ENCODE data around the gene UMAD1.
"Not testable (repeated sequence)": the region's sequence is repeated elsewhere in the genome, so short reads cannot be mapped to it uniquely, and the experiment has no call there.

Gene UMAD1

DNA sequence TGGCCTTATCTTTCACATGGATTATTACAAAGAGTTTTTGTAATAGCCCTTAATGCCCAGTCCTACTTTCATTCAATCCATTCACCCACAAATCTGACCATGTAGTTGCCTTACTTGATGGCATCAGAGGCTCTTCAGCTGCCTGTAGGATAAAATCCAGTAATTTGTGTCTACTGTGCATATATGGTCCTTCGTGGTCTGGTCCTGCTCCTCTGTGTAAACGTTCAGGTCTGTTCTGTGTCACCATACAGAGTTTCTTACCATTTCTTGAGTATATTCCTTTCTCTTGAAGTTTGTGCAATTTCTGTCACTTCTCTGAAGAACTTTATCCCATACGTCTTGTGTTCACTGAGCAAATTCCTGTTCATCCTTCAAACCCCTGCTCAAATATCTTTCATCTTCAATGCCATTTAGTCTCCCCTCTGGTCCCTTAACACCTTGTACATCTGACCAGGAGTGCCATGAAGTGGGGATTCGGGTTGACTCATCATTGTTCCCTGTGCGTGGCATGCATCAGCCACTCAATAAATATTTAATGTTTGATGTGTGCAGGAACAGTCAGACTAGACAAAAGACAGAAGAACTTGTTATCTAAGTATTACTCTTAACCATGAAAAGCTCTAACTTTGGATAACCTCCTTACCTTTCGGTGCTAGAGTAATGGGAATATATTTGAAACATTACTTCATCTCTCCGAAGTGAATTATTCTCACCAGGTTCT is 176.4 kb downstream of the UMAD1 start:
- no peaks in the 10 kb centered on the region for H3K9me3 ChIP-seq (ENCODE audit: insufficient read depth, low read length, severe bottlenecking)
- no peak overlapping the region for H3K4me3 ChIP-seq (ENCODE audit: low read depth in 1 of 2, low read length in 2 of 2)
- H4K20me1 ChIP-seq (ENCODE audit: insufficient read depth, low read length) = no peaks in the 10 kb centered on the region
- DNase-seq (no peak), ATAC-seq (ENCODE audit: insufficient read depth, low read depth) (no peak)
- H3K27ac ChIP-seq (ENCODE audit: low read length) = no peak overlapping the region
- no peaks in the 10 kb centered on the region for H3K79me2 ChIP-seq (ENCODE audit: insufficient read depth, low read length)
- no peak overlapping the region for H2AFZ ChIP-seq (ENCODE audit: low read depth, low read length)
- no peak overlapping the region for H3K9ac ChIP-seq (ENCODE audit: low read depth, low read length)
- no peaks in the 10 kb centered on the region for H3K4me1 ChIP-seq (ENCODE audit: insufficient read depth, low read length)
- H3K27me3 ChIP-seq (ENCODE audit: insufficient read depth, low read length, poor library complexity) = no peaks in the 10 kb centered on the region
- no peak overlapping the region for H3K4me2 ChIP-seq (ENCODE audit: insufficient read depth, low read length)
- TF ChIP-seq, protein P1, sequence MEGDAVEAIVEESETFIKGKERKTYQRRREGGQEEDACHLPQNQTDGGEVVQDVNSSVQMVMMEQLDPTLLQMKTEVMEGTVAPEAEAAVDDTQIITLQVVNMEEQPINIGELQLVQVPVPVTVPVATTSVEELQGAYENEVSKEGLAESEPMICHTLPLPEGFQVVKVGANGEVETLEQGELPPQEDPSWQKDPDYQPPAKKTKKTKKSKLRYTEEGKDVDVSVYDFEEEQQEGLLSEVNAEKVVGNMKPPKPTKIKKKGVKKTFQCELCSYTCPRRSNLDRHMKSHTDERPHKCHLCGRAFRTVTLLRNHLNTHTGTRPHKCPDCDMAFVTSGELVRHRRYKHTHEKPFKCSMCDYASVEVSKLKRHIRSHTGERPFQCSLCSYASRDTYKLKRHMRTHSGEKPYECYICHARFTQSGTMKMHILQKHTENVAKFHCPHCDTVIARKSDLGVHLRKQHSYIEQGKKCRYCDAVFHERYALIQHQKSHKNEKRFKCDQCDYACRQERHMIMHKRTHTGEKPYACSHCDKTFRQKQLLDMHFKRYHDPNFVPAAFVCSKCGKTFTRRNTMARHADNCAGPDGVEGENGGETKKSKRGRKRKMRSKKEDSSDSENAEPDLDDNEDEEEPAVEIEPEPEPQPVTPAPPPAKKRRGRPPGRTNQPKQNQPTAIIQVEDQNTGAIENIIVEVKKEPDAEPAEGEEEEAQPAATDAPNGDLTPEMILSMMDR (IDR thresholded peaks at IDR 0.05; ENCODE audit: borderline replicate concordance, extremely low read depth, low read length, poor library complexity, severe bottlenecking) = no peak
- TF ChIP-seq EZH2 (IDR thresholded peaks at IDR 0.05; ENCODE audit: borderline replicate concordance, low read depth, low read length, severe bottlenecking) = no peak
- H3K36me3 ChIP-seq (ENCODE audit: insufficient read depth, low read length) = no peaks in the 10 kb centered on the region

DNA sequence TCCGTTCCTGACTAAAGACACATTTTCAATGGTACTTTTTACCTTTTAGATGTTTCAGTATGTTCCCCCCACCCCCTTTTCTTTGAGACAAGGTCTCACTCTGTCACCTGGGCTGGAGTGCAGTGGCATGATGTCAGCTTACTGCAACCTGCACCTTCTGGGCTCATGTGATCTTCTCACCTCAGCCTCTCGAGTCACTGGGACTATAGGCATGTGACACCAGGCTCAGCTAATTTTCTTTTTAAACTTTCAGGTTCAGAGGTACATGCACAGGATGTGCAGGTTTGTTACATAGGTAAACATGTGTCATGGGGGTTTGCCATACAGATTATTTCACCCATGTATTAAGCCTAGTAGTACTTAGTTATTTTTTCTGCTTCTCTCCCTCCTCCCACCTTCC is 177.2 kb downstream of the UMAD1 start:
- Histone ChIP-seq H3K4me1 (ENCODE audit: insufficient read depth, low read length) (no peaks in the 10 kb centered on the region), H3K9ac (ENCODE audit: low read depth, low read length) (no peak overlapping the region), H3K36me3 (ENCODE audit: insufficient read depth, low read length) (no peaks in the 10 kb centered on the region), H3K79me2 (ENCODE audit: insufficient read depth, low read length) (no peaks in the 10 kb centered on the region), H3K4me2 (ENCODE audit: insufficient read depth, low read length) (no peak overlapping the region), H3K4me3 (ENCODE audit: low read depth in 1 of 2, low read length in 2 of 2) (no peak overlapping the region), H2AFZ (ENCODE audit: low read depth, low read length) (no peak overlapping the region), H3K27me3 (ENCODE audit: insufficient read depth, low read length, poor library complexity) (no peaks in the 10 kb centered on the region), H3K27ac (ENCODE audit: low read length) (no peak overlapping the region), H3K9me3 (ENCODE audit: insufficient read depth, low read length, severe bottlenecking) (no peaks in the 10 kb centered on the region), H4K20me1 (ENCODE audit: insufficient read depth, low read length) (no peaks in the 10 kb centered on the region)
- TF ChIP-seq EZH2 (IDR thresholded peaks at IDR 0.05; ENCODE audit: borderline replicate concordance, low read depth, low read length, severe bottlenecking) = no peak
- TF ChIP-seq, protein P1 (IDR thresholded peaks at IDR 0.05; ENCODE audit: borderline replicate concordance, extremely low read depth, low read length, poor library complexity, severe bottlenecking) = no peak
- no peak for ATAC-seq (ENCODE audit: insufficient read depth, low read depth)
- DNase-seq = no peak

GRCh38 chr7:7818179-7818578 is 177.6 kb downstream of the UMAD1 start:
- not testable (repeated sequence) for H3K27me3 ChIP-seq (ENCODE audit: insufficient read depth, low read length, poor library complexity); H3K79me2 ChIP-seq (ENCODE audit: insufficient read depth, low read length); H3K9ac ChIP-seq (ENCODE audit: low read depth, low read length); H3K4me1 ChIP-seq (ENCODE audit: insufficient read depth, low read length); H3K9me3 ChIP-seq (ENCODE audit: insufficient read depth, low read length, severe bottlenecking); H3K36me3 ChIP-seq (ENCODE audit: insufficient read depth, low read length); ATAC-seq (ENCODE audit: insufficient read depth, low read depth); H3K4me2 ChIP-seq (ENCODE audit: insufficient read depth, low read length); DNase-seq; H2AFZ ChIP-seq (ENCODE audit: low read depth, low read length); H3K27ac ChIP-seq (ENCODE audit: low read length); H4K20me1 ChIP-seq (ENCODE audit: insufficient read depth, low read length); H3K4me3 ChIP-seq (ENCODE audit: low read depth in 1 of 2, low read length in 2 of 2)

- H3K36me3 ChIP-seq (ENCODE audit: insufficient read depth, low read length) = no peaks in the 10 kb centered on the region
- H2AFZ ChIP-seq (ENCODE audit: low read depth, low read length) = no peak overlapping the region
- H3K4me3 ChIP-seq (ENCODE audit: low read depth in 1 of 2, low read length in 2 of 2) = no peak overlapping the region
- no peaks in the 10 kb centered on the region for H3K79me2 ChIP-seq (ENCODE audit: insufficient read depth, low read length)
- no peaks in the 10 kb centered on the region for H3K4me1 ChIP-seq (ENCODE audit: insufficient read depth, low read length)
- no peaks in the 10 kb centered on the region for H3K27me3 ChIP-seq (ENCODE audit: insufficient read depth, low read length, poor library complexity)
- H3K9ac ChIP-seq (ENCODE audit: low read depth, low read length) = no peak overlapping the region
- no peaks in the 10 kb centered on the region for H4K20me1 ChIP-seq (ENCODE audit: insufficient read depth, low read length)
- no peaks in the 10 kb centered on the region for H3K9me3 ChIP-seq (ENCODE audit: insufficient read depth, low read length, severe bottlenecking)
- H3K4me2 ChIP-seq (ENCODE audit: insufficient read depth, low read length) = no peak overlapping the region
- no peak for ATAC-seq (ENCODE audit: insufficient read depth, low read depth)
- no peak for DNase-seq
- TF ChIP-seq, protein P1 (IDR thresholded peaks at IDR 0.05; ENCODE audit: borderline replicate concordance, extremely low read depth, low read length, poor library complexity, severe bottlenecking) = no peak
- TF ChIP-seq EZH2 (IDR thresholded peaks at IDR 0.05; ENCODE audit: borderline replicate concordance, low read depth, low read length, severe bottlenecking) = no peak
- no peak overlapping the region for H3K27ac ChIP-seq (ENCODE audit: low read length)
These were observed 179.1 kb downstream of the UMAD1 start for GRCh38 chr7:7819442-7820247.

All from DND-41 (cell line).